ENCODE data around the gene TUSC2. TPM values are rescaled to one million over a fixed set of nuclear protein-coding genes. Genes with fewer than 3 reads are reported as not detected.
A peak's percentile ranks its signal among the peaks of the same experiment; 100 is the strongest.

The TUSC2 gene
- total and polyA plus RNA-seq, 2 of the 13 experiments (the other 11 are each of a cell fraction or from before 2014, with no cell fraction given): 36.7 to 39.1 TPM

DNA sequence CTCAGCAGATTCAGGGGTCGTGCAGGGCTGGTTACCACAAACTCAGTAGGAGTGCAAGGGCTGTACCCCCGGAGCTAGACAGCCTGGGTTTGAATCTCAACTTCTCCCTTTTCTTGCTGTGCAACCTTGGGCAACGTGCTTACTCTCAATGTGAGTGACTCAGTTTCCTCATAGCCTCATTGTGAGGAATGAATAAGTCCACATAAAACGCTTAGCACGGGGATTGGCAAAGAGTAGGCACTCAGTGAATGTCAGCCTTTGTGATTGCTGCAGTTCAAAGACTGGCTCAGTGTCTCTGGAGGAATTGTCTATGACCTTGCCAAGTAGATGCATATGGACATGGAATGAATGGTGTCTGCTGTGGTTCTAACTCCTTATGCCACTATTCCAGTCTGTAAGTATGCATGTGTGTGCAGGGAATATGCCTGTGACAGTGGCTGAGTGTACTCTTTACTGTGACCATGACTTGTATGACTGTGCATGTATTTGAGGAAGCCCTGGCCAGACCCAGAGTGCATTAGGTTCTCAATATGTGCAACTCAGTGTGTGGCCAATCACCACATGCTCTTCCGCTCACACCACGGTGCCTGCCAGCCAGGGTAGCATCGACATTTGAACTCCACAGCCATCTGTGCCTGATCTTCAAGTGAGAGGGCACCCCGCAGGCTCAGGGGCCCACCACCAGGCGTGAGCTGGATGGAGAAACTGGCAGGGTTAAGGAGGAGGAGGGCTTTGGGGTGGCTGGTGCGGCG, 27.9 kb downstream of the TUSC2 start (continued):
- no peak for TF ChIP-seq XRCC5 (optimal IDR thresholded peaks at IDR 0.05; ENCODE audit: low read length)
- no peak for TF ChIP-seq KLF12 (CRISPR knock-in tag; IDR thresholded peaks at IDR 0.05; ENCODE audit: borderline replicate concordance)
- TF ChIP-seq ZNF776 (CRISPR knock-in tag; IDR thresholded peaks at IDR 0.05): no peak
- TF ChIP-seq ZNF780A (CRISPR knock-in tag; IDR thresholded peaks at IDR 0.05): no peak
- TF ChIP-seq, protein P1, sequence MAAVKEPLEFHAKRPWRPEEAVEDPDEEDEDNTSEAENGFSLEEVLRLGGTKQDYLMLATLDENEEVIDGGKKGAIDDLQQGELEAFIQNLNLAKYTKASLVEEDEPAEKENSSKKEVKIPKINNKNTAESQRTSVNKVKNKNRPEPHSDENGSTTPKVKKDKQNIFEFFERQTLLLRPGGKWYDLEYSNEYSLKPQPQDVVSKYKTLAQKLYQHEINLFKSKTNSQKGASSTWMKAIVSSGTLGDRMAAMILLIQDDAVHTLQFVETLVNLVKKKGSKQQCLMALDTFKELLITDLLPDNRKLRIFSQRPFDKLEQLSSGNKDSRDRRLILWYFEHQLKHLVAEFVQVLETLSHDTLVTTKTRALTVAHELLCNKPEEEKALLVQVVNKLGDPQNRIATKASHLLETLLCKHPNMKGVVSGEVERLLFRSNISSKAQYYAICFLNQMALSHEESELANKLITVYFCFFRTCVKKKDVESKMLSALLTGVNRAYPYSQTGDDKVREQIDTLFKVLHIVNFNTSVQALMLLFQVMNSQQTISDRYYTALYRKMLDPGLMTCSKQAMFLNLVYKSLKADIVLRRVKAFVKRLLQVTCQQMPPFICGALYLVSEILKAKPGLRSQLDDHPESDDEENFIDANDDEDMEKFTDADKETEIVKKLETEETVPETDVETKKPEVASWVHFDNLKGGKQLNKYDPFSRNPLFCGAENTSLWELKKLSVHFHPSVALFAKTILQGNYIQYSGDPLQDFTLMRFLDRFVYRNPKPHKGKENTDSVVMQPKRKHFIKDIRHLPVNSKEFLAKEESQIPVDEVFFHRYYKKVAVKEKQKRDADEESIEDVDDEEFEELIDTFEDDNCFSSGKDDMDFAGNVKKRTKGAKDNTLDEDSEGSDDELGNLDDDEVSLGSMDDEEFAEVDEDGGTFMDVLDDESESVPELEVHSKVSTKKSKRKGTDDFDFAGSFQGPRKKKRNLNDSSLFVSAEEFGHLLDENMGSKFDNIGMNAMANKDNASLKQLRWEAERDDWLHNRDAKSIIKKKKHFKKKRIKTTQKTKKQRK (IDR thresholded peaks at IDR 0.05; ENCODE audit: low read length): no peak
- TF ChIP-seq KDM5A (IDR thresholded peaks at IDR 0.05; ENCODE audit: borderline replicate concordance, low read length): 0 out of 2 replicates have a peak, but pooled peaks have one; percentile 0
- no peak for TF ChIP-seq HIVEP1 (CRISPR knock-in tag; IDR thresholded peaks at IDR 0.05)
- TF ChIP-seq, protein P2, sequence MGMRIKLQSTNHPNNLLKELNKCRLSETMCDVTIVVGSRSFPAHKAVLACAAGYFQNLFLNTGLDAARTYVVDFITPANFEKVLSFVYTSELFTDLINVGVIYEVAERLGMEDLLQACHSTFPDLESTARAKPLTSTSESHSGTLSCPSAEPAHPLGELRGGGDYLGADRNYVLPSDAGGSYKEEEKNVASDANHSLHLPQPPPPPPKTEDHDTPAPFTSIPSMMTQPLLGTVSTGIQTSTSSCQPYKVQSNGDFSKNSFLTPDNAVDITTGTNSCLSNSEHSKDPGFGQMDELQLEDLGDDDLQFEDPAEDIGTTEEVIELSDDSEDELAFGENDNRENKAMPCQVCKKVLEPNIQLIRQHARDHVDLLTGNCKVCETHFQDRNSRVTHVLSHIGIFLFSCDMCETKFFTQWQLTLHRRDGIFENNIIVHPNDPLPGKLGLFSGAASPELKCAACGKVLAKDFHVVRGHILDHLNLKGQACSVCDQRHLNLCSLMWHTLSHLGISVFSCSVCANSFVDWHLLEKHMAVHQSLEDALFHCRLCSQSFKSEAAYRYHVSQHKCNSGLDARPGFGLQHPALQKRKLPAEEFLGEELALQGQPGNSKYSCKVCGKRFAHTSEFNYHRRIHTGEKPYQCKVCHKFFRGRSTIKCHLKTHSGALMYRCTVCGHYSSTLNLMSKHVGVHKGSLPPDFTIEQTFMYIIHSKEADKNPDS (CRISPR knock-in tag; IDR thresholded peaks at IDR 0.05): no peak
- TF ChIP-seq, protein P3, sequence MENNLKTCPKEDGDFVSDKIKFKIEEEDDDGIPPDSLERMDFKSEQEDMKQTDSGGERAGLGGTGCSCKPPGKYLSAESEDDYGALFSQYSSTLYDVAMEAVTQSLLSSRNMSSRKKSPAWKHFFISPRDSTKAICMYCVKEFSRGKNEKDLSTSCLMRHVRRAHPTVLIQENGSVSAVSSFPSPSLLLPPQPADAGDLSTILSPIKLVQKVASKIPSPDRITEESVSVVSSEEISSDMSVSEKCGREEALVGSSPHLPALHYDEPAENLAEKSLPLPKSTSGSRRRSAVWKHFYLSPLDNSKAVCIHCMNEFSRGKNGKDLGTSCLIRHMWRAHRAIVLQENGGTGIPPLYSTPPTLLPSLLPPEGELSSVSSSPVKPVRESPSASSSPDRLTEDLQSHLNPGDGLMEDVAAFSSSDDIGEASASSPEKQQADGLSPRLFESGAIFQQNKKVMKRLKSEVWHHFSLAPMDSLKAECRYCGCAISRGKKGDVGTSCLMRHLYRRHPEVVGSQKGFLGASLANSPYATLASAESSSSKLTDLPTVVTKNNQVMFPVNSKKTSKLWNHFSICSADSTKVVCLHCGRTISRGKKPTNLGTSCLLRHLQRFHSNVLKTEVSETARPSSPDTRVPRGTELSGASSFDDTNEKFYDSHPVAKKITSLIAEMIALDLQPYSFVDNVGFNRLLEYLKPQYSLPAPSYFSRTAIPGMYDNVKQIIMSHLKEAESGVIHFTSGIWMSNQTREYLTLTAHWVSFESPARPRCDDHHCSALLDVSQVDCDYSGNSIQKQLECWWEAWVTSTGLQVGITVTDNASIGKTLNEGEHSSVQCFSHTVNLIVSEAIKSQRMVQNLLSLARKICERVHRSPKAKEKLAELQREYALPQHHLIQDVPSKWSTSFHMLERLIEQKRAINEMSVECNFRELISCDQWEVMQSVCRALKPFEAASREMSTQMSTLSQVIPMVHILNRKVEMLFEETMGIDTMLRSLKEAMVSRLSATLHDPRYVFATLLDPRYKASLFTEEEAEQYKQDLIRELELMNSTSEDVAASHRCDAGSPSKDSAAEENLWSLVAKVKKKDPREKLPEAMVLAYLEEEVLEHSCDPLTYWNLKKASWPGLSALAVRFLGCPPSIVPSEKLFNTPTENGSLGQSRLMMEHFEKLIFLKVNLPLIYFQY (CRISPR knock-in tag; IDR thresholded peaks at IDR 0.05; ENCODE audit: borderline replicate concordance): no peak
- TF ChIP-seq, protein P4, sequence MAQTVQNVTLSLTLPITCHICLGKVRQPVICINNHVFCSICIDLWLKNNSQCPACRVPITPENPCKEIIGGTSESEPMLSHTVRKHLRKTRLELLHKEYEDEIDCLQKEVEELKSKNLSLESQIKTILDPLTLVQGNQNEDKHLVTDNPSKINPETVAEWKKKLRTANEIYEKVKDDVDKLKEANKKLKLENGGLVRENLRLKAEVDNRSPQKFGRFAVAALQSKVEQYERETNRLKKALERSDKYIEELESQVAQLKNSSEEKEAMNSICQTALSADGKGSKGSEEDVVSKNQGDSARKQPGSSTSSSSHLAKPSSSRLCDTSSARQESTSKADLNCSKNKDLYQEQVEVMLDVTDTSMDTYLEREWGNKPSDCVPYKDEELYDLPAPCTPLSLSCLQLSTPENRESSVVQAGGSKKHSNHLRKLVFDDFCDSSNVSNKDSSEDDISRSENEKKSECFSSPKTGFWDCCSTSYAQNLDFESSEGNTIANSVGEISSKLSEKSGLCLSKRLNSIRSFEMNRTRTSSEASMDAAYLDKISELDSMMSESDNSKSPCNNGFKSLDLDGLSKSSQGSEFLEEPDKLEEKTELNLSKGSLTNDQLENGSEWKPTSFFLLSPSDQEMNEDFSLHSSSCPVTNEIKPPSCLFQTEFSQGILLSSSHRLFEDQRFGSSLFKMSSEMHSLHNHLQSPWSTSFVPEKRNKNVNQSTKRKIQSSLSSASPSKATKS (CRISPR knock-in tag; IDR thresholded peaks at IDR 0.05): no peak
- no peak for TF ChIP-seq RFX1 (IDR thresholded peaks at IDR 0.05)
- 0 out of 2 replicates have a peak, but pooled peaks have one; percentile 4 for TF ChIP-seq ZNF501 (CRISPR knock-in tag; IDR thresholded peaks at IDR 0.05)
- TF ChIP-seq, protein P5, sequence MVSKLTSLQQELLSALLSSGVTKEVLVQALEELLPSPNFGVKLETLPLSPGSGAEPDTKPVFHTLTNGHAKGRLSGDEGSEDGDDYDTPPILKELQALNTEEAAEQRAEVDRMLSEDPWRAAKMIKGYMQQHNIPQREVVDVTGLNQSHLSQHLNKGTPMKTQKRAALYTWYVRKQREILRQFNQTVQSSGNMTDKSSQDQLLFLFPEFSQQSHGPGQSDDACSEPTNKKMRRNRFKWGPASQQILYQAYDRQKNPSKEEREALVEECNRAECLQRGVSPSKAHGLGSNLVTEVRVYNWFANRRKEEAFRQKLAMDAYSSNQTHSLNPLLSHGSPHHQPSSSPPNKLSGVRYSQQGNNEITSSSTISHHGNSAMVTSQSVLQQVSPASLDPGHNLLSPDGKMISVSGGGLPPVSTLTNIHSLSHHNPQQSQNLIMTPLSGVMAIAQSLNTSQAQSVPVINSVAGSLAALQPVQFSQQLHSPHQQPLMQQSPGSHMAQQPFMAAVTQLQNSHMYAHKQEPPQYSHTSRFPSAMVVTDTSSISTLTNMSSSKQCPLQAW (CRISPR knock-in tag; IDR thresholded peaks at IDR 0.05): no peak; the same call in 1 of the 2 replicates
- TF ChIP-seq NCOR1 (IDR thresholded peaks at IDR 0.05; ENCODE audit: borderline replicate concordance, low read length): no peak
- TF ChIP-seq ADNP (CRISPR knock-in tag; IDR thresholded peaks at IDR 0.05): no peak
- no peak for TF ChIP-seq SOX5 (CRISPR knock-in tag; IDR thresholded peaks at IDR 0.05; ENCODE audit: borderline replicate concordance)

Data from HepG2 (cell line).